DOHH2 (cell line): Measurements from ENCODE around the gene TMEM151B.

ENCODE experiments used
- H3F3A ChIP-seq: fragments of 200-600 bp; sonication (generic), shearing (Covaris generic); 2 replicates; pipeline ENCODE4 v1.6.0; 2016; ENCODE audit warnings: antibody characterized with exemption, mild to moderate bottlenecking; ENCODE audit not compliant: control insufficient read depth, insufficient read depth
- H3K27ac ChIP-seq: fragments of 200-600 bp; sonication (generic); 2 replicates; pipeline ENCODE4 v1.5.1; 2014; ENCODE audit warnings: low read depth, mild to moderate bottlenecking, low read length, moderate library complexity
- H3K27me3 ChIP-seq: fragments of 200-600 bp; sonication (generic); 2 replicates; pipeline ENCODE4 v1.6.1; 2014; ENCODE audit warnings: mild to moderate bottlenecking, low read length, mixed read lengths; ENCODE audit not compliant: control insufficient read depth
- H3K36me3 ChIP-seq: fragments of 200-600 bp; sonication (generic); 2 replicates; pipeline ENCODE4 v1.6.1; 2014; ENCODE audit warnings: mild to moderate bottlenecking, low read length, moderate library complexity, mixed read lengths; ENCODE audit not compliant: control insufficient read depth
- H3K4me1 ChIP-seq: fragments of 200-600 bp; sonication (generic); 2 replicates; pipeline ENCODE4 v1.6.1; 2014; ENCODE audit warnings: mild to moderate bottlenecking, low read length, mixed read lengths; ENCODE audit not compliant: control insufficient read depth
- H3K4me2 ChIP-seq: fragments of 200-600 bp; sonication (generic); 2 replicates; pipeline ENCODE4 v1.6.0; 2014; ENCODE audit warnings: mild to moderate bottlenecking, low read length, moderate library complexity
- H3K4me3 ChIP-seq: fragments of 200-600 bp; sonication (generic); 2 replicates; pipeline ENCODE4 v1.5.1; 2014; ENCODE audit warnings: mild to moderate bottlenecking, low read length, mixed read lengths
- H3K79me2 ChIP-seq: fragments of 200-600 bp; sonication (generic); 2 replicates; pipeline ENCODE4 v1.6.1; 2014; ENCODE audit warnings: mild to moderate bottlenecking, low read length, mixed read lengths; ENCODE audit not compliant: control insufficient read depth
- H3K9me2 ChIP-seq: fragments of 200-600 bp; sonication (generic); replicated peaks from 2 replicates; pipeline ENCODE4 v1.6.1; 2014; ENCODE audit warnings: mild to moderate bottlenecking, low read length, mixed read lengths; ENCODE audit not compliant: control insufficient read depth
- H3K9me3 ChIP-seq: fragments of 200-600 bp; sonication (generic); 2 replicates; pipeline ENCODE4 v1.6.1; 2014; ENCODE audit warnings: antibody characterized with exemption, low read length, mixed read lengths; ENCODE audit not compliant: control insufficient read depth, insufficient read depth
- H4K20me1 ChIP-seq: fragments of 200-600 bp; sonication (generic); 2 replicates; pipeline ENCODE4 v1.6.0; 2014; ENCODE audit warnings: low read depth, mild to moderate bottlenecking, antibody characterized with exemption, low read length, moderate library complexity; ENCODE audit not compliant: control insufficient read depth, insufficient read depth
- EZH2phosphoT487 ChIP-seq: fragments of 200-600 bp; sonication (generic); IDR thresholded peaks from 2 replicates; pipeline ENCODE4 v1.6.1; 2017; ENCODE audit warnings: borderline replicate concordance, mild to moderate bottlenecking, antibody characterized with exemption, low read length, moderate library complexity, mixed read lengths
- TF ChIP-seq, protein P1 (sequence below): fragments of 200-600 bp; sonication (generic); IDR thresholded peaks from one replicate; pipeline ENCODE4 v1.5.1; 2014; ENCODE audit warnings: antibody characterized with exemption, mild to moderate bottlenecking, low read depth, low read length; ENCODE audit not compliant: poor library complexity, severe bottlenecking

The TMEM151B gene

GRCh38 chr6:44294832-44295791, 24.9 kb downstream of the TMEM151B start:
- H3K27me3 ChIP-seq: peaks cover 47% of the 10 kb centered on the region
- no peaks in the 10 kb centered on the region; the same call in 1 of the 2 replicates for H3K36me3 ChIP-seq
- TF ChIP-seq, protein P1, sequence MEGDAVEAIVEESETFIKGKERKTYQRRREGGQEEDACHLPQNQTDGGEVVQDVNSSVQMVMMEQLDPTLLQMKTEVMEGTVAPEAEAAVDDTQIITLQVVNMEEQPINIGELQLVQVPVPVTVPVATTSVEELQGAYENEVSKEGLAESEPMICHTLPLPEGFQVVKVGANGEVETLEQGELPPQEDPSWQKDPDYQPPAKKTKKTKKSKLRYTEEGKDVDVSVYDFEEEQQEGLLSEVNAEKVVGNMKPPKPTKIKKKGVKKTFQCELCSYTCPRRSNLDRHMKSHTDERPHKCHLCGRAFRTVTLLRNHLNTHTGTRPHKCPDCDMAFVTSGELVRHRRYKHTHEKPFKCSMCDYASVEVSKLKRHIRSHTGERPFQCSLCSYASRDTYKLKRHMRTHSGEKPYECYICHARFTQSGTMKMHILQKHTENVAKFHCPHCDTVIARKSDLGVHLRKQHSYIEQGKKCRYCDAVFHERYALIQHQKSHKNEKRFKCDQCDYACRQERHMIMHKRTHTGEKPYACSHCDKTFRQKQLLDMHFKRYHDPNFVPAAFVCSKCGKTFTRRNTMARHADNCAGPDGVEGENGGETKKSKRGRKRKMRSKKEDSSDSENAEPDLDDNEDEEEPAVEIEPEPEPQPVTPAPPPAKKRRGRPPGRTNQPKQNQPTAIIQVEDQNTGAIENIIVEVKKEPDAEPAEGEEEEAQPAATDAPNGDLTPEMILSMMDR: no peak
- TF ChIP-seq EZH2phosphoT487: no peak
- H3K4me2 ChIP-seq: no peak overlapping the region
- H3K27ac ChIP-seq: no peak overlapping the region
- H3K9me3 ChIP-seq: no peaks in the 10 kb centered on the region
- no peaks in the 10 kb centered on the region for H3K9me2 ChIP-seq
- no peaks in the 10 kb centered on the region for H3K79me2 ChIP-seq
- H3F3A ChIP-seq: no peaks in the 10 kb centered on the region
- peaks cover 3% of the 10 kb centered on the region; the same call in 1 of the 2 replicates for H4K20me1 ChIP-seq
- H3K4me3 ChIP-seq: no peak overlapping the region
- H3K4me1 ChIP-seq: no peaks in the 10 kb centered on the region

DNA sequence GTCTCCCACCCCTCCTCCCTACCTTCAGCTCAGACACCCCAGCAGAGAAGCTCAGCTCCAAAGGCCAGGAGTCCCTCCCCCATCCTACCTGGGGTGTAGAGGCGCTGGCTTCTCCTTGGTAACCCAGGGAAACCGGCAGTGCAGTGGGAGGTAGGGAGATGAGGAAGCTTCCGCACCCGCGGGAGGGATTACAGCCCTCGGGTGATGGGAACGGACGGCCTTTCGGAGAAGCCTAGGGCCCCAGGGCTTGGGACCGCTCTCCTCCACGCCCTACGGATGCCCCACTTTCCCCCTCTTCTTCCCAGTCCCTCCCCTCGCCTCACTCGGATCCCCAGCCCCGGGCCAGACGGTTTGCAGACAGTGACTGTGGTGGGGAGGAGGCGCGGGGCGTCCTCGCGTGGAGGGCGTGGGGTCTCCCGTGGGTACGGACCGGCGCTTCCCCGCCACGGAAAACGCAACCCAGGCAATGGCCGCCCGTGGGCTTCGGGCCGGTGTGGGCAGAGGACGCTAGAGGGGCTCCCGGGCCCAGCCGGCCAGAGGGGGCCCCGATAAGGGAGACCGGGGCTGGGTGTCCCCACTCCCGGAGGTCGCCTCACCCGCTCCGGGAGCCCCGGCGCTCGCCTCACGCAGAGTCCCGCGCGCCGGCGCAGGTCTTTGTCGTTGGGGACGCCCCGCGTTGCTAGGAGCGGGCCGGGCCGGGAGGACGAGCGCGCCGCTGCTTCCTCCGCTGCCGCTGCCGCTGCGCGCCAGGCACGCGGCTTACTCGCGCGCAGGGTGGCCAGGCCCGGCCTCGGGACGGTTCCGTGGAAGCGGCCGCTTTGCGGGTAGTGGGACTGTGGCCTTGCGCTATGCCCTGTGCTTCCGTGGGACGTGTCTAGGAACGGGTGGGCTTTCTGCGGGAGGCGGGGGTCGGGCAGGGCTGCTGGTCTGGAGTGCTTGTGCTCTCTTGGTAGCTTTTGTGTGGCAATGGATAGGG, 27.1 kb downstream of the TMEM151B start:
- TF ChIP-seq, protein P1: no peak
- TF ChIP-seq EZH2phosphoT487: no peak
- Histone ChIP-seq H3K9me3 (no peaks in the 10 kb centered on the region), H3K4me3 (no peak overlapping the region), H3K4me2 (no peak overlapping the region), H3K79me2 (no peaks in the 10 kb centered on the region), H3K9me2 (no peaks in the 10 kb centered on the region), H3K36me3 (peaks cover 14% of the 10 kb centered on the region), H3K27me3 (peaks cover 33% of the 10 kb centered on the region), H3K4me1 (no peaks in the 10 kb centered on the region), H4K20me1 (peaks cover 3% of the 10 kb centered on the region; the same call in 1 of the 2 replicates), H3K27ac (no peak overlapping the region), H3F3A (no peaks in the 10 kb centered on the region)

DNA sequence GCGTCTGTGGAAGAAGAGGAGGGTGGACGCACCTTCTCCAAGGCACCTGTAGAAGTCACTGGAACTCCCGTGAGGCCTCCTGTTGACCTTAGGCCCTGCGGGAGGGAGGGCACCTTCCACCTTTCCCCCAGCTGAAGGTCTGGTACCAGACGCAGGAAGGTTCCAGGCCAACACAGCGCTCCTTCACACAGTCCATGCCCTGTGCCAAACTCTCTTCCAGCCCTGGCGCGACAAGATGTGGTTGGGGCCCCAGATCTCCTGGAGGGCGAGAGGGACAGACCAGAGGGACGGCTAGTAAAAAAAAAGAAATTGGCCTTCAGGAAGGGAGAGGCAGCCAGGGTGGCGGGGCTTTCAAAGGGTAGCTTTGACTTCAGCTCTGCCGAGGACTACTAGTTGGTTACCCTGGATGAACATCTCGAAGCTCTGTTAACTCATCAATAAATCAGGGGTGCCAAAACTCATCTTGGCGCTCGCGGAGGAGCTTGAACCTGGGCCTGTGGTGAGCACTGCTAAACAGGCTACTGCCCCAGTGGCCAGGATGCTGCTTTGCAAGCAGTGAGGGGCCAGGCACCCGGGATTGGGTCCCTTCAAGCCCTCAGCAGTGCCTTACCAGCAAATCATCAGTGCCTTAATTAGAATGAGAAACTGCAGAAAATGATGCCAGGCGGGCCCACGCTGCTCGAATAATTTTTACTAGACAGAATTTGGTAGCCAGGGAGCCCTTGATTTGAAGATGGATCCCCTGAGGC, 28.0 kb downstream of the TMEM151B start:
- H3F3A ChIP-seq: no peaks in the 10 kb centered on the region
- no peak overlapping the region for H3K27ac ChIP-seq
- no peaks in the 10 kb centered on the region for H3K9me3 ChIP-seq
- H3K4me3 ChIP-seq: no peak overlapping the region
- H4K20me1 ChIP-seq: peaks cover 3% of the 10 kb centered on the region; the same call in 1 of the 2 replicates
- H3K79me2 ChIP-seq: no peaks in the 10 kb centered on the region
- no peak for TF ChIP-seq EZH2phosphoT487
- no peaks in the 10 kb centered on the region for H3K4me1 ChIP-seq
- peaks cover 23% of the 10 kb centered on the region for H3K36me3 ChIP-seq
- no peaks in the 10 kb centered on the region for H3K9me2 ChIP-seq
- H3K27me3 ChIP-seq: peaks cover 30% of the 10 kb centered on the region
- H3K4me2 ChIP-seq: no peak overlapping the region
